Hepatocyte (in vitro differentiated cells): ENCODE data around the gene EXOC6B.

ENCODE experiments used
- EZH2 ChIP-seq: fragments of 200-600 bp; sonication (generic); IDR thresholded peaks from 2 replicates; pipeline ENCODE4 v1.6.1; 2016; ENCODE audit warnings: antibody characterized with exemption, mild to moderate bottlenecking, borderline replicate concordance
- TF ChIP-seq, protein P1 (sequence below): fragments of 200-600 bp; sonication (generic); IDR thresholded peaks from 2 replicates; pipeline ENCODE4 v1.5.1; 2016; ENCODE audit warnings: antibody characterized with exemption, mild to moderate bottlenecking; ENCODE audit not compliant: poor library complexity

DNA sequence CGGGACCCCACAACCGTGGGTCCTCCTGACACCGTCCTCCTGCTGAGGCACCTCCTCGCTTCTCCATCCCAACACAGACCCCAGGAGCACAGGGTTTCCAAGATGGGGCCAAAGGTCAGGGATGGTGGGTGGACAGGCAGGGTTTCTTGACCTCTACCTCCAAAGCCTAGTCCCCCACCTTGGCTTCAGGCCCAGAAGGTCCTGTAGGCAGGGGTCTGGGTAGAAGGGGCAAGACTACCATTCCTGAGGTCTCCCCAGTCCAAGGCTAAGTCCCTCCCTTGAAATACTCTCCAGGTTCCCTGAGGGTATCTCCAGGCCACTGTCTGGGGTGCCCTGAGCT lies 685.2 kb downstream of the EXOC6B start:
- TF ChIP-seq, protein P1, sequence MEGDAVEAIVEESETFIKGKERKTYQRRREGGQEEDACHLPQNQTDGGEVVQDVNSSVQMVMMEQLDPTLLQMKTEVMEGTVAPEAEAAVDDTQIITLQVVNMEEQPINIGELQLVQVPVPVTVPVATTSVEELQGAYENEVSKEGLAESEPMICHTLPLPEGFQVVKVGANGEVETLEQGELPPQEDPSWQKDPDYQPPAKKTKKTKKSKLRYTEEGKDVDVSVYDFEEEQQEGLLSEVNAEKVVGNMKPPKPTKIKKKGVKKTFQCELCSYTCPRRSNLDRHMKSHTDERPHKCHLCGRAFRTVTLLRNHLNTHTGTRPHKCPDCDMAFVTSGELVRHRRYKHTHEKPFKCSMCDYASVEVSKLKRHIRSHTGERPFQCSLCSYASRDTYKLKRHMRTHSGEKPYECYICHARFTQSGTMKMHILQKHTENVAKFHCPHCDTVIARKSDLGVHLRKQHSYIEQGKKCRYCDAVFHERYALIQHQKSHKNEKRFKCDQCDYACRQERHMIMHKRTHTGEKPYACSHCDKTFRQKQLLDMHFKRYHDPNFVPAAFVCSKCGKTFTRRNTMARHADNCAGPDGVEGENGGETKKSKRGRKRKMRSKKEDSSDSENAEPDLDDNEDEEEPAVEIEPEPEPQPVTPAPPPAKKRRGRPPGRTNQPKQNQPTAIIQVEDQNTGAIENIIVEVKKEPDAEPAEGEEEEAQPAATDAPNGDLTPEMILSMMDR = no peak
- TF ChIP-seq EZH2 = no peak
